Brain microvascular endothelial cell (primary cell): Measurements from ENCODE around the gene ALDH1A3.

Experiments
- DNase-seq: peaks from one replicate; pipeline ENCODE4 v3.0.0-alpha.2; 2020
- H3K27ac ChIP-seq: fragments of 250-450 bp; sonication (Bioruptor Pico); 2 replicates; pipeline ENCODE4 v1.5.1; 2020; ENCODE audit warnings: mild to moderate bottlenecking, moderate library complexity
- H3K27me3 ChIP-seq: fragments of 250-450 bp; sonication (Bioruptor Pico); replicated peaks from 2 replicates; pipeline ENCODE4 v1.5.1; 2020; ENCODE audit warnings: mild to moderate bottlenecking
- H3K36me3 ChIP-seq: fragments of 250-450 bp; sonication (Bioruptor Pico); replicated peaks from 2 replicates; pipeline ENCODE4 v1.5.1; 2020; ENCODE audit warnings: mild to moderate bottlenecking
- H3K4me3 ChIP-seq: 2 replicates; pipeline ENCODE4 v1.5.1; 2011; ENCODE audit warnings: low read depth, mild to moderate bottlenecking, control low read depth, low read length, moderate library complexity
- CTCF ChIP-seq: IDR thresholded peaks from 2 replicates; pipeline ENCODE4 v1.5.1; 2011; ENCODE audit warnings: low read depth, mild to moderate bottlenecking, moderate library complexity, low read length, control low read depth, inconsistent platforms; ENCODE audit errors: missing control alignments
- in situ Hi-C: cut with HindIII; loops from 2 replicates; pipeline ENCODE4 v1.10.0; 2017; ENCODE audit warnings: low sequenced_read_pairs, low pct_ligation_motif_present

The ALDH1A3 gene

GRCh38 chr15:100861511-100861991, 18.1 kb upstream of the ALDH1A3 start:
- in situ Hi-C loops: no loop called here
- no peak for DNase-seq
- H3K27ac ChIP-seq: no peak overlapping the region
- no peak overlapping the region for H3K4me3 ChIP-seq
- TF ChIP-seq CTCF: no peak
- no peaks in the 10 kb centered on the region for H3K27me3 ChIP-seq
- no peaks in the 10 kb centered on the region for H3K36me3 ChIP-seq

GRCh38 chr15:100862162-100862561, 17.5 kb upstream of the ALDH1A3 start:
- H3K4me3 ChIP-seq: no peak overlapping the region
- no peak overlapping the region for H3K27ac ChIP-seq
- in situ Hi-C loops: no loop called here
- no peak for DNase-seq
- no peak for TF ChIP-seq CTCF
- H3K27me3 ChIP-seq: no peaks in the 10 kb centered on the region
- H3K36me3 ChIP-seq: no peaks in the 10 kb centered on the region

GRCh38 chr15:100863075-100863795, 16.4 kb upstream of the ALDH1A3 start:
- Histone ChIP-seq H3K4me3 (no peak overlapping the region), H3K36me3 (no peaks in the 10 kb centered on the region), H3K27me3 (no peaks in the 10 kb centered on the region), H3K27ac (no peak overlapping the region)
- TF ChIP-seq CTCF: no peak
- in situ Hi-C loops: no loop called here
- no peak for DNase-seq

DNA sequence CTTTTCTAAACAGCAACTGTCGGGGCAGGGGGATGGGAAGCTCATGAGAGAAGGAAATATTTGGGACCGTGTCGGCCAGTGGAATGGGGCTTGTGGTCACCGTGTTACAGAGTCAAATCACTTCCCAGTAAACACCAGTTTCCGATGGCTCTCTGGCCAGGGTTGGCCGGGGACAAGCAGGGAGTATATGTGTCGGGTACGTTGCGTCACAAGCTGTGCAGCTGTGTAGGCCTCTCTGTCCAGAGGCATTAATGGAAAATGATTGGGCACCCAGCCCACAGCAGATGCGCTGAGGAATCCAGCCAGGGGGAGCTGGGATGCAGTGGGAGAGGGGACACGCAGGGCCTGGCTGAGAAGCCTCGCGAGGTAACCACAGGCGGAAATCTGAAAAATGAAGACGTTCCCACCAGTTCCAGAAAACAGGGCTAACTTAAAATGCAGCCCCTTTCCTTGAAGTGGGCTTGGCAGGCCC, 15.8 kb upstream of the ALDH1A3 start:
- in situ Hi-C loops: no loop called here
- no peak overlapping the region for H3K27ac ChIP-seq
- no peak for TF ChIP-seq CTCF
- H3K36me3 ChIP-seq: no peaks in the 10 kb centered on the region
- no peak for DNase-seq
- no peaks in the 10 kb centered on the region for H3K27me3 ChIP-seq
- H3K4me3 ChIP-seq: no peak overlapping the region

GRCh38 chr15:100866386-100867330, 13.0 kb upstream of the ALDH1A3 start:
- no peak for DNase-seq
- H3K36me3 ChIP-seq: no peaks in the 10 kb centered on the region
- no peak overlapping the region for H3K27ac ChIP-seq
- in situ Hi-C loops: no loop called here
- H3K4me3 ChIP-seq: no peak overlapping the region
- H3K27me3 ChIP-seq: no peaks in the 10 kb centered on the region
- no peak for TF ChIP-seq CTCF
